ENCODE data around the gene PRICKLE1.
"Not testable (repeated sequence)": the region's sequence is repeated elsewhere in the genome, so short reads cannot be mapped to it uniquely, and the experiment has no call there.

The PRICKLE1 gene

GRCh38 chr12:42552822-42553221, 36.7 kb downstream of the PRICKLE1 start:
- no peak for DNase-seq

DNA sequence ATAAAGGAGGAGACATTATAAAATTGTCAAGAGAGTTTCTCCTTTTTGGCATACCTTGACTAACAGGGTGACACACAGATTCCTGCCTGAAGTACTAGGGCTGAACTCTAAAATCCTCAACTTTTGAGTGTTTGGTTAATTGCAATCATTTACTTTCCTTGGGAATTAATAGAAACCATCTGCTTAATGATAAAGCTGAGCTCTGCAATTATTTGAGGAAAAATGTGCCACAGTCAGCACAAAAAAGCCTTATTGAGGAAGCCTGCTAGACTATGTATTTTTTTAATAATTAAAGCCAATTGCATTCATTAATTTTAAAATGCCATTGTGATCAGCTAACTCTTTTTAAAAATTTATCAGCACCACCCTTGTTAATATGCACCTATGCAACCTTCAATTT, 38.7 kb downstream of the PRICKLE1 start:
- DNase-seq = no peak

DNA sequence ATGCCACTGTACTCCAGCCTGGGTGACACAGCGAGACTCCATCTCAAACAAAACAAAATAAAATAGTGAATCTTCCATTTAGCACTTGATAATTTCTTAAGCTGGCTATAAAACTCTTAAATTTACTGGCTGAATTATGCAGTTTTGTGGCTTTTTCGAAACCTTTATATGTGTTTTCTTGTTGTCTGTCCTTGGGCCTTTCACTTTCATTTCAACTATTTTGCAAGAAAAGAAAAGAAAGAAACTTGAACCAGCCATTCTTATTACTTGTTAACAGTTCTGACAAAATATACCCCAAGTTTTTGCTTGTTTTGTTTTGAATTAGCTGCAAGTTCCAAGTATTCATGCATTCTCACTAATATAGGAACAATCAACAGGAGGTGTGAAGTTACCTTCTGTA, 42.8 kb downstream of the PRICKLE1 start:
- DNase-seq = no peak

DNA sequence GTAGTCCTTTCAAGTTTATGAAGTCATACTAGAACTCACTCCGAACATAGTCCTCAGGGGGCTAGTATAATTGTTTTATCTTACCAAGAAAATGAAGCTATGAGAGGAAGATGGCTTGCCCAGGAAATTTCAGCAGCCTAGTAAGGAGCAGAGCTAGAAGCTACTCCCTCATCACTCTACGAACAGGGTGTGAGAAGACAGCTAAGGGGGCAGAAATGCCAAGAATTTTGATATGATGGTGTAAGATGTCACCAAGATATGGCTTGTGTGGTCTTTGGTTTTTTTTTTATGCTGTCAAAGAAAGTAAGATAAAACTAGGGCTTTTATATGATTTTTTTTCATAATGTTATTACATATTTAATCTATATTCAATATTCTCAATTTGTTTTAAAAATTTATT, 47.6 kb downstream of the PRICKLE1 start:
- DNase-seq = no peak

DNA sequence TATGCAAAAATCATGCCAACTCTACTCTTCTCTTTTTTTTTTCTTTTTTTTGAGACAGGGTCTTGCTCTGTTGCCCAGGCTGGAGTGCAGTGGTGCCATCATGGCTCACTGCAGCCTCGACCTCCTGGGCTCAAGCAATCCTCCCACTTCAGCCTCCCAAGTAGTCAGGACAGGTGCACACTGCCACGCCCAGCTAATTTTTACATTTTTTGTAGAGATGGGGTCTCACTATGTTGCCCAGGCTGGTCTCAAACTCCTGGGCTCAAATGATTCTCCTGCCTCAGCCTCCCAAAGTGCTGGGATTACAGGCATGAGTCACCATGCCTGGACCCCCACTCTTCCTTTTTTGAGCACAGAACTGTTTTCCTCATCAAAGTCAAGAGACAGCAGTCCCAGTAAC, 48.2 kb downstream of the PRICKLE1 start:
- DNase-seq = not testable (repeated sequence)

DNA sequence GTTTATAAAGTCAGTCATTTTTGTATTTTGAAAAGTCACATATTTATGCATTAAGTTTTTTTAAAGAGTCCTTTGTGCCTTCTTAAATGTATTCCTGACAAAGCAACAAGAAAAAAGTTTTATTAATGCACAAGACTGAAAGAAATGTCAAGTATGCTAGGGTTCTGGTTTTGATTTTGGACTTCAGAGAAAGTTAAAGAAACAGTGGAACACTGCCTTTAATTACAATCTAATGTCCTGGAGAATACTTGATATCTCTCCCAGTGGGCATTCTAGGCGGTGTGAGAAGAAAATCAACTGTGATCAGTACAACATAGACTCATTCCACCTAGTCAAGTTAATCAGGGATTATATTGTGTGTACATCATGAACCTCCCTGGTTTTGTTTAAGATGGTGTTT, 49.9 kb downstream of the PRICKLE1 start:
- DNase-seq = no peak

GRCh38 chr12:42538203-42538602, 51.3 kb downstream of the PRICKLE1 start:
- no peak for DNase-seq

DNA sequence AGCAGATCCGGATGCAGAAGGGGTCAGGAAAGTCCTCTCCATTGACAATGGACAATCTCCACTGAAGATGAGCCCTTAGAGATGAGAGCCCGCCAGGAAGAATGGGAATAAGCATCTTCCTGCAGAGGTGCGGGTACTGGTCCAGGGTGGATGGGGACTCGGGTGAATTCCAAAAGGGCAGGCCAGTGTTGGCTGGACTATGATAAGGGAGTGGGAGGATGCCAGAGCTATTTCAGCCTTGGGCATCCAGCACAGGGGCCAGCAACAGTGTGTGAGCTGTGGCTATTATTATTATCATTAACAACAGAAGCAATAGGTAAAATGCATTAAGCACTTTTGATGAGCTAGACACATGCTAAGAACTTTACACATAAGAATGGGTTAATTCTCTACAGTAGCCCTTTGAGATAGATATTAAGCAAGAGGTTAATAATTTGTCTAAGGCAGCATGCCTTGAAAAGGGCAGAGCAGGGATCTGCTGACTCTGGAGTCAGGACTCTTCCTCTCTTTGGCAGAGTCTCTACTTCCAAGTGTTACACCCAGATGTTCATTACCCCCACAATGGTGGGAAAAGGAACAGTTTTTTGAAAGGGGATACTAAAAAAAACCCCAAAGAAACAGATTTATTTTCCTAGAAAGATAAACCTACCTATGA, 55.2 kb downstream of the PRICKLE1 start:
- DNase-seq = no peak

- DNase-seq = no peak
These were observed 59.3 kb downstream of the PRICKLE1 start for GRCh38 chr12:42530284-42530683.

- no peak for DNase-seq
These were observed 64.1 kb downstream of the PRICKLE1 start for GRCh38 chr12:42525444-42525843.

DNA sequence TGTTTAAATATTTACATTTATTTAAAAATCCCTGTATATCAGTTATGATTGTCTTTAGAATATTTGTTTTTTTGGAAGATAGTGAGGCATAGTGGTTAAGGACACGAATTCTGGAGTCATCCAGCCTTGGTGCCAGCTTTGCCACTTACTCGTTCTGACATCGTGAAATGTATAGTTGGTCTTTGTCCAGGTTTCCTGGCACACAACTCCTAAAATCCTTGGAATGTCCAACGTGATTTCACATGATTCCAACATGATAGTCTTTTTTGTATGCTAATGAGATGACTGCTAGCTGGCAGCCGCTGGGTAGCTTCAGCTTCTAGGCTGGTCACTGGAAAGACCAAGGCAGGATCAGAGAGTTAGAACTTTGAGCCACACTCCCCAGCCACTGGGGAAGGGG, 64.8 kb downstream of the PRICKLE1 start:
- no peak for DNase-seq

DNA sequence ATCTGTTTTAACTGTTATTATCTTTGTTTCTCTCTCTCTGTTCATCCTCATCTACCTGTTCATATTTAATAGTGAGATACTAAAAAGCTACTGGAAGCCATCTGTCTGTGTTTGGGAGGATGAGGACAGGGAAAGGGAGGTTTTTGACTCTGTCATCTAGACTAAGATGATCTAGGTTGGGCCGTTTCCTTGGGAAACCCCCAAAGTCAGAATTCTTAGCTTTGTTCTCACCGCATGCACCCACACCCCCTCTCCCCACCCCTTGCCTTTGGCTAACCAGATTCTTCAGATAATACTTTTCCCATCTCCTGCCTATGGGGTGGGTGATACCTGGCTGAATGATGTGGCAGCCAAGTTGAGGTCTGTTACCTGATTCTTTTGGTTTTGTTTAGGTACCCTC, 73.0 kb downstream of the PRICKLE1 start:
- no peak for DNase-seq

DNA sequence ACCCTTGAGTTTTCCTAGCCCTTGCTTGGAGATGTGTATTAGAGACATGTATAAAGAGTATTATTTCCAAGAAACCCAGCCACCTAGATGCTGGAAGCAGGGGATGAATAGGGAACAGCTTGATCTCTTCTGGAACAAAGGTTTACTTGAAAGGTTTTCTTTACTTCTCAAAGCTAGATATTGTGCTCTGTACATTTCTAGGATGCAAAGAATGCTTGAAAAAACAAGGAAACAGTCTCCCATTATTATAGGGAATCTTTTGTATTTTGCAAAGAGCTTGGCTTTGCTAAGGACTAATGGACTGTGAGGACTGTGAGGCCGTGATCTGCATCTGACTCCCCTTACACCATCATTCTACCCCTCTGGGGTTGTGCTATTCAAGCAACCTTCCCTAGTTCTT, 77.9 kb downstream of the PRICKLE1 start:
- DNase-seq = no peak

- DNase-seq = no peak
These were observed 78.7 kb downstream of the PRICKLE1 start for GRCh38 chr12:42510823-42511222.

DNA sequence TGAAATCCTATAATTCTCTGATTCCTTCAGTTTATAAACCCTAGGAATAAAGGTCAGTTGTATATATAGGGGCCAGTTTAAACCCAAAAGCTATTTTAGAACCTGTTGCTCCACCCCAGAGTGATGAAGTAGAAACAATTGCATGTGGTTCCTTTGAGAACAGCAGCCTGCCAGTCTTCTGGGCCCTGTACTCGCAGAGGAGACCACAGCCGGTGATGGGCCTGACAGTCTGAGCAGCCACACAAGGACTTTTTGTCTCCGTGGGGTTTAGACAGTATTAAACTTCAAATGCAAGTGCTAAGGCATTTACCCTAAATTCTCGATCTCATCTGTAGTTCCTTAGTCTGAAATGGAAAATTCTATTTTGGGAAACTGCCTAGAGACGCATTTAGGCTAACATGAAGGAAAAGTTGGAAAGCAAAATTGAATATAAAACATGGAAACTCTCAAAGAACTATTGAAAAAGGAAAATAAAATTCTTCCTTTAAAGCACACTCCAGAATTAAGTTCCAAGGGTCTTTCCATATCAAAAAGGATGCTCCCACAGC, 80.6 kb downstream of the PRICKLE1 start:
- DNase-seq = no peak

DNA sequence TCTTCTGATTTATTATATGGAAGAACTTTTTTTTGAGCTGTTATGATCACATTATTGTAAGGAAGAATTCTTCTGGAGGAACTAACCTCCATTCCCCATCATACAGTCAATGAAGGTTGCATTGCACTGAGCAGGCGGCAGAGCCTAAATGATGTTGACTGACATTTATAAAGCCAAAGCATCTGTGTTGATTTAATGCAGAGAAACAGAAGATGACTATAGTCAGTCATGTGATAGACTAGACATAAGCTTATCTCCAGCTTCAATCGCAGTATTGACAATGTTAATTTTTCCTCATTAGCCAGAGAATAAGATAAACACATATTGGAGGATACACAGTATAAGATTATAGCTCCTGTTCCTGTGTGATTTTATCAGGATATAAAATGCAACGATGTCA, 82.0 kb downstream of the PRICKLE1 start:
- DNase-seq = no peak

DNA sequence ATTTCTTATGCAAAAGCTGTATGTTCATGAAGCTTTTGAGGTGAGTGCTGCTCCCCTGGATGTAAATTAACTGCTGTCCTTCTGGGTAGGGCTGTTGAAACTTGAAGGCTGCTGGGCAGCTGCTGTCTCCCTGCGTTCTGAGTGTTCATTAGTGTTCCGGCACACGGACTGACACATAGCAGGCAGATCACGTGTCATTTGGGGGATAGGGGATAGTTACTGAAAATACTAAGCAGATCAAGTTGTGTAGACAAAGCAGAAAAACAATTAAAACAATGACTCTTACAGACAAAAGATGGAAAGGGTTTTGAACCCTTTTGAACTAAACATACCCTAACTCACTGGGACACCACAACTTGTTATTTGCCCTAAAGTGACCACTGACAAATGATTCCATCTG, 82.5 kb downstream of the PRICKLE1 start:
- DNase-seq = no peak

GRCh38 chr12:42504049-42504448, 85.5 kb downstream of the PRICKLE1 start:
- no peak for DNase-seq

DNA sequence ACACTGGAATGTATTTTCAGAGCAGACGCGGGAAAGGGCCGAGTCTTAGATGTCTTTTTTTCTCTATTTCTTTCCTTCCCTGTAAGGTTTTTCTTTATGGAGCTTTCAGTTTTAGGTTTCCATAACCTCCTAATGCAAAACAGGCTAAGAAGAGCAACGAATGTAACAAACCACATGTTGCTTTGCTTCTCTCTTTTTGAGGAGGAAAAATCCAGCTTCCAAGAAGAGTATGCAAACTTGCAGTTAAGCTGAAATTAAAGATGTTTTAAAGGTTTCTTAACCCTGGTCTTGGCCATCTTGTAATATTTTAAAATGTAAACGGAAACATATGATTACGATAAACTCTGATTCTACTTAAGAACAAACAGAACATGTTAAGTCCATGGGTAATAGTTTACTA, 86.9 kb downstream of the PRICKLE1 start:
- DNase-seq = no peak

GRCh38 chr12:42498549-42499247, 90.8 kb downstream of the PRICKLE1 start:
- DNase-seq = no peak

GRCh38 chr12:42496886-42497285, 92.7 kb downstream of the PRICKLE1 start:
- no peak for DNase-seq

GRCh38 chr12:42495244-42495643, 94.3 kb downstream of the PRICKLE1 start:
- no peak for DNase-seq

DNA sequence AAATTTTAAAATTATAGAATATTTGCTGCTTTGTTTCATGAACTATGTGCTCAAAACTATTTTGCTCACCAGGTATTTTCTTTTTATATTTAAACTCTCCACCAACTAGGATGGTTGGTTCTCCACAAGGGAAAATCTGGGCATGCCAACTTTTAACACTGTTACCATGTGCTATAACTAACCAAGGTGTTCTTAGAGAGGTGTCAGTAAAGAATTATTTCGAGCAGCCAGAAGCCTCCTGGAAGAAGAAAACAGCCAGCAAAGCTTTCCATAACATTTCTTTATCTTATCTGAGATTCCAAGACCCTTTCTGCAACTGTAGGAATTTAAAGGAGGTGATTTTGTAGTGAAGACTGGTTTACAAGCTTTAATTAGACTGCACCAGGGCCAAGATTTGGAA, 97.3 kb downstream of the PRICKLE1 start:
- no peak for DNase-seq

- DNase-seq = no peak
These were observed 99.2 kb downstream of the PRICKLE1 start for GRCh38 chr12:42490261-42490842.

Measured in cortex of kidney (tissue), 1 donor.